Cardiac fibroblast (primary cell): ENCODE results near the gene ALDOC.
A peak's percentile ranks its signal among the peaks of the same experiment; 100 is the strongest.

Experiments
- DNase-seq, 2 donors: peaks; one replicate each; pipeline versions ENCODE4 v3.0.0 to v3.0.0-alpha.2; 2010; ENCODE audit warnings: low read depth in 2 of 2
- H3K4me3 ChIP-seq, 2 donors: replicated peaks in 1 of 2; 1 replicate in 1 of 2; 2 replicates in 1 of 2; pipeline ENCODE4 v1.5.1; 2011; ENCODE audit warnings: low read depth in 2 of 2, low read length in 2 of 2, mild to moderate bottlenecking in 2 of 2, moderate library complexity in 1 of 2
- CTCF ChIP-seq: IDR thresholded peaks from one replicate; pipeline ENCODE4 v1.5.1; 2011; ENCODE audit warnings: low read depth, mild to moderate bottlenecking, low read length, inconsistent platforms

Gene ALDOC

DNA sequence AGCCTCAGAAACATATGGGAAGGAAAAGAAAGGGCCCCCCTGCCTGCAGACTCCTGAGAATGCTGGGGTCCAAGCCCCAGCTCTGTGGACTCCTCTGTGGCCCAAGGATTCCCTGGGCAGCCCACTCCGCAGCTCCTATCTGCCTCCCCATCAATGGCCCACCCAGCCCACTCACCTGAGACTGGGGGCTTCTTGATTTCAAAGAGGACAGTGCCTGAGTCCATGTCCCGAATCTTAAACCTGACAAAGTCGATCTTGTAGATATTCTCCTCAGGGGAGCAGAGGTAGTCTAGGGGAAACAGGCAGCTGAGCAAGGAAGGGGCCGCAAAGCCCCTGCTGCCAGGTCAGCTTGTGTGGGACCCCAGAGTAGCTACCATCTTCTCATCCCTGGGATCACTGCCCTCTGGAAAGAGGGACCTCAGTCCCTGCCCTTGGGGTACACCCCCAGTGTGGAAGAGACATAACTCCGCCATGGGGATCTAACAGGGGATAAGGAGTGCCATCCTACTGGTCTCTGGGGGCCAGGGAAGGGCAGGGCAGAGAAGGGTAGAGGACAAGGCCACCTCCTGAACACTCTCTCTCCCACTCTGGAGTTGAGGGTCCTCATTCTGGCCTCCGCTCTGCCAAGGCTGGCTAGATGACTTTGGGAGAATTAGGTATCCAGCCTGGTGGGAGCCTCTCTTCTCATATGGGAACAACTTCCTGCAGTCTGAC, 28.1 kb downstream of the ALDOC start:
- no peak for TF ChIP-seq CTCF
- DNase-seq = no peak
- no peak overlapping the region for H3K4me3 ChIP-seq

GRCh38 chr17:28547623-28548416, 28.9 kb downstream of the ALDOC start:
- TF ChIP-seq CTCF = peak; percentile 96
- peak; percentile 79 for DNase-seq
- no peak overlapping the region for H3K4me3 ChIP-seq

DNA sequence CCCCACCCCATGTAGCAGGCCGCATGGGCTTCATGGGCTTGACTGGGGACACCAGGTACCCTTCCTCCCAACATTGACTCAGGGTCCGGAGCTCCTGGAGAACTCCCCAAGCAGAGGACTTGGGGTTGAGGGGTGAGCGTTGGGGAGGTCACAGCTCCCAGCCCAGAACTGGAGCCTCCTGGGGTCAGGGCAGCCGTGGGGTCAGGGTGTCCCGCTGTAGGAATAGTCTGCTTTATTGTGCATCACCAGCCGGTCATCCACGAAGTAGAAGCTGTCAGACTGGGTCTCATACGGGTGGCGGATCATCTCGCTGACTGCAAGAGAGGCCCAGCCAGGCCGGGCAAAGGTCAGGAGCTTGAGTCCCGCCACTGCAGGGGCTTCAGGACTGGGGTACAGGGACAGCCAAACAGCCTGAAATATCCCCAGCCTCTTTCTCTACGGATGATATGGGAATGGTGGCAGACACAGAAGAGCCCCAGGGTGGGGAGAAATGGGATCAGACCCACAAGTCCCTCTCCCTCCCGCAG, 29.5 kb downstream of the ALDOC start:
- DNase-seq = no peak
- H3K4me3 ChIP-seq = no peak overlapping the region
- TF ChIP-seq CTCF = no peak

- no peak overlapping the region for H3K4me3 ChIP-seq
- no peak for TF ChIP-seq CTCF
- peak in 1 of 2 donors; percentile 18 for DNase-seq
Measured at GRCh38 chr17:28545787-28546415, 30.8 kb downstream of the ALDOC start.

- H3K4me3 ChIP-seq = no peak overlapping the region
- no peak for DNase-seq
- no peak for TF ChIP-seq CTCF
Measured at GRCh38 chr17:28545141-28545503, 31.6 kb downstream of the ALDOC start.

GRCh38 chr17:28544402-28545140, 32.1 kb downstream of the ALDOC start:
- no peak for TF ChIP-seq CTCF
- DNase-seq = no peak
- no peak overlapping the region for H3K4me3 ChIP-seq
